ENCODE measurements around the gene EXOC4.

DNA sequence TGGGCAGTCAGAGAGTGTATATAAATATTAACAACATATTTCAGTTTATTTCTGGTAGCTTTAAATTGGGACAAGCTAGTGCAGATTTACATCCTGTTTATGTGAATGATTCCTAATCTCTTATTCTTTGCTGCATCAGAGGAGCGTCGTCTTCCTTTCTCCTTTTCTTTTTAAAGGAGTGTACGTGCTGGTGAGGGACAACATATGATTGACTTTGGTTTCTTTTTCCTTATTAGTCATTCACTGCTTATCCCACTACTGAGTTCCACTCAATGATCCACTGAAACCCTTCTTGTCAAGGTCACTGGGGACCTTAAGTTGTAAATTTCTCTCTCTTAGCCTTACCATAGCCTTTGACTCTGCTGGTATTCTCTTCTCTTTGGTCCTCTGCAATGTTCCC is 116.3 kb downstream of the EXOC4 start:
- TF ChIP-seq, protein P1, sequence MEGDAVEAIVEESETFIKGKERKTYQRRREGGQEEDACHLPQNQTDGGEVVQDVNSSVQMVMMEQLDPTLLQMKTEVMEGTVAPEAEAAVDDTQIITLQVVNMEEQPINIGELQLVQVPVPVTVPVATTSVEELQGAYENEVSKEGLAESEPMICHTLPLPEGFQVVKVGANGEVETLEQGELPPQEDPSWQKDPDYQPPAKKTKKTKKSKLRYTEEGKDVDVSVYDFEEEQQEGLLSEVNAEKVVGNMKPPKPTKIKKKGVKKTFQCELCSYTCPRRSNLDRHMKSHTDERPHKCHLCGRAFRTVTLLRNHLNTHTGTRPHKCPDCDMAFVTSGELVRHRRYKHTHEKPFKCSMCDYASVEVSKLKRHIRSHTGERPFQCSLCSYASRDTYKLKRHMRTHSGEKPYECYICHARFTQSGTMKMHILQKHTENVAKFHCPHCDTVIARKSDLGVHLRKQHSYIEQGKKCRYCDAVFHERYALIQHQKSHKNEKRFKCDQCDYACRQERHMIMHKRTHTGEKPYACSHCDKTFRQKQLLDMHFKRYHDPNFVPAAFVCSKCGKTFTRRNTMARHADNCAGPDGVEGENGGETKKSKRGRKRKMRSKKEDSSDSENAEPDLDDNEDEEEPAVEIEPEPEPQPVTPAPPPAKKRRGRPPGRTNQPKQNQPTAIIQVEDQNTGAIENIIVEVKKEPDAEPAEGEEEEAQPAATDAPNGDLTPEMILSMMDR (IDR thresholded peaks at IDR 0.05): no peak
- no peak for TF ChIP-seq POLR2A (IDR thresholded peaks at IDR 0.05)
